Ishikawa (cell line): Measurements from ENCODE around the gene RAB22A.

Experiments used
- CEBPB ChIP-seq: IDR thresholded peaks from 2 replicates; pipeline ENCODE4 v1.6.1; 2012
- CREB1 ChIP-seq: IDR thresholded peaks from 2 replicates; pipeline ENCODE4 v1.6.1; 2012; ENCODE audit warnings: low read depth
- EGR1 ChIP-seq: IDR thresholded peaks from 2 replicates; pipeline ENCODE4 v1.6.1; 2012
- EP300 ChIP-seq: IDR thresholded peaks from 2 replicates; pipeline ENCODE4 v1.6.1; 2012; ENCODE audit warnings: borderline replicate concordance
- FOXM1 ChIP-seq: IDR thresholded peaks from 2 replicates; pipeline ENCODE4 v1.6.1; 2012; ENCODE audit warnings: low read depth, borderline replicate concordance
- MAX ChIP-seq: IDR thresholded peaks from 2 replicates; pipeline ENCODE4 v1.6.1; 2012
- NFIC ChIP-seq: IDR thresholded peaks from 2 replicates; pipeline ENCODE4 v1.6.1; 2012
- RAD21 ChIP-seq: IDR thresholded peaks from 2 replicates; pipeline ENCODE4 v1.6.1; 2012; ENCODE audit warnings: low read depth
- REST ChIP-seq: IDR thresholded peaks from 2 replicates; pipeline ENCODE4 v1.6.1; 2012; ENCODE audit warnings: low read depth, mild to moderate bottlenecking
- TAF1 ChIP-seq: IDR thresholded peaks from 2 replicates; pipeline ENCODE4 v1.6.1; 2012; ENCODE audit warnings: low read depth, mild to moderate bottlenecking
- TCF12 ChIP-seq: IDR thresholded peaks from 2 replicates; pipeline ENCODE4 v1.6.1; 2012; ENCODE audit warnings: low read depth
- TEAD4 ChIP-seq: IDR thresholded peaks from 2 replicates; pipeline ENCODE4 v1.6.1; 2012
- USF1 ChIP-seq: IDR thresholded peaks from 2 replicates; pipeline ENCODE4 v1.6.1; 2012
- YY1 ChIP-seq: IDR thresholded peaks from 2 replicates; pipeline ENCODE4 v1.6.1; 2012; ENCODE audit warnings: low read depth
- ZBTB7A ChIP-seq: IDR thresholded peaks from 2 replicates; pipeline ENCODE4 v1.6.1; 2012; ENCODE audit warnings: low read depth

The RAB22A gene

GRCh38 chr20:58389324-58389967 lies 79.9 kb downstream of the RAB22A start:
- TF ChIP-seq YY1 (peak; percentile 74), EGR1 (no peak), ZBTB7A (peak; percentile 92), MAX (peak; percentile 76)

GRCh38 chr20:58389968-58390658 lies 80.6 kb downstream of the RAB22A start:
- TF ChIP-seq YY1 = no peak
- no peak for TF ChIP-seq TCF12
- no peak for TF ChIP-seq ZBTB7A
- no peak for TF ChIP-seq TAF1
- no peak for TF ChIP-seq USF1
- no peak for TF ChIP-seq REST
- TF ChIP-seq EP300 = no peak
- no peak for TF ChIP-seq CREB1
- TF ChIP-seq RAD21 = no peak
- no peak for TF ChIP-seq EGR1
- TF ChIP-seq CEBPB = no peak
- no peak for TF ChIP-seq TEAD4
- TF ChIP-seq MAX = no peak
- no peak for TF ChIP-seq NFIC
- TF ChIP-seq FOXM1 = no peak

- TF ChIP-seq RAD21 = no peak
- no peak for TF ChIP-seq USF1
- TF ChIP-seq FOXM1 = no peak
- TF ChIP-seq TEAD4 = no peak
- TF ChIP-seq TAF1 = no peak
- no peak for TF ChIP-seq REST
- TF ChIP-seq EGR1 = no peak
- no peak for TF ChIP-seq TCF12
- TF ChIP-seq EP300 = no peak
- TF ChIP-seq CEBPB = no peak
- TF ChIP-seq NFIC = no peak
Observed at GRCh38 chr20:58390659-58391035, 81.1 kb downstream of the RAB22A start.

- no peak for TF ChIP-seq YY1
- no peak for TF ChIP-seq ZBTB7A
- no peak for TF ChIP-seq TCF12
- TF ChIP-seq REST = no peak
- TF ChIP-seq FOXM1 = no peak
- no peak for TF ChIP-seq EGR1
- no peak for TF ChIP-seq NFIC
- TF ChIP-seq TEAD4 = no peak
- no peak for TF ChIP-seq CREB1
- TF ChIP-seq EP300 = no peak
- no peak for TF ChIP-seq TAF1
- no peak for TF ChIP-seq CEBPB
- TF ChIP-seq USF1 = no peak
- TF ChIP-seq MAX = no peak
- TF ChIP-seq RAD21 = no peak
Observed at GRCh38 chr20:58392286-58392685, 82.8 kb downstream of the RAB22A start.
